Stimulated activated CD4-positive, alpha-beta T cell treated with anti-CD3 and anti-CD28 coated beads, TNF-alpha, amount 100 ng/mL, for 24 hours (primary cell): ENCODE results near the gene ADGRL1.
"Not testable (repeated sequence)": the region's sequence is repeated elsewhere in the genome, so short reads cannot be mapped to it uniquely, and the experiment has no call there.

ENCODE experiments used
- DNase-seq, 3 experiments: peaks; one replicate each; pipeline ENCODE4 v3.0.0-alpha.2; 2020; ENCODE audit warnings: low read depth in 3 of 3

The ADGRL1 gene

DNA sequence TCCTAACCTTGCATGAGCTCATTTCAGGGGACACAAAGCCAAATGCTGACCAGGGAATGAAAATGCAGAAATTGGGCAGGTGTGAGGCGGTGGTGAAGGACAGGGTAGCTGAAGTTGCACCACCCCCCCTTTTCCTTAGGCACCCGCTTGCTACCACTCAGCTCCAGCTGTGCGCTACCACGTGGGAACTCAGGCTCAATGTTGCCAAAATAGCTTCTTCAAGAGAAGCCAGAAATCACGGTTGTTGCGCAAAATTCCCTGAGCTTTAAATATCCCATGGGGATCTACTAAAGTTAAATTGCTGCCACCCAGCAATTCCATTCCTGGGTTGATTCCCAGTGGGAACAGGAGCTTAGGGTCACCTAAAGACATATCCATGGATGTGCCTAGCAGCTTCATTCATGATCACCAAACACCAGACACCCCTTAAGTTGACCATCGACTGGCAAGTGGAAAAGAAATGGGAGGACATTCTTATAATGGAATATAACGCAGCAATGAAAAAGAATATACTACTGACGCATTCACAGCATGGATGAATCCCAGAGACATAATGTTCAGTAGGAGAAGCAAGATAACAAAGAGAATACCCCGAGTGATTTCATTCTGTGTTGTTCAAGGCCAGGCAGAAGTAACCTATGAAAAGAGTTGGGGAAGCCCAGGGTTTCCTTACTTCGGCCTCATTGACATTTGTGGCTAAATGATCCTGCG, 12.8 kb upstream of the ADGRL1 start:
- DNase-seq, result no peak

DNA sequence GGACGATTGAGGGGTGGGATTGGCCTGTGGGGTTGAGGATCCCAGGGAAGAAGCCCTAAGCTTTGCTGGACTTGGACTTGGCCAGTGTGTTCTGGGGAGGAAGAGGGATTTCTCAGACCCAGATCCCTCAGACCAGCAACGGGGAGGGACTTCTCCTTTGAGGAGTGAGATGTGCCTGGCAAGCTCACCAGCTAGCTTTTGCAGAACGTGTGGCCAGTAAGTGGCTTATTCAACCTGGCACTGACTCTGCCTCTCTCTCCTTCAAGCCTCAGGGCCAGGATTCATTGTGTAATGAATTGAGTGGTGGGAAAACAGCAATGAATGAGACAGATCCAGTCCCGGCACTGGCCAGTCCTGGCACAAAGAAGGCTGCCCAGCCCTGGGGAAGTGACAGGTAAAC, 11.9 kb upstream of the ADGRL1 start:
- not testable (repeated sequence) for DNase-seq

DNA sequence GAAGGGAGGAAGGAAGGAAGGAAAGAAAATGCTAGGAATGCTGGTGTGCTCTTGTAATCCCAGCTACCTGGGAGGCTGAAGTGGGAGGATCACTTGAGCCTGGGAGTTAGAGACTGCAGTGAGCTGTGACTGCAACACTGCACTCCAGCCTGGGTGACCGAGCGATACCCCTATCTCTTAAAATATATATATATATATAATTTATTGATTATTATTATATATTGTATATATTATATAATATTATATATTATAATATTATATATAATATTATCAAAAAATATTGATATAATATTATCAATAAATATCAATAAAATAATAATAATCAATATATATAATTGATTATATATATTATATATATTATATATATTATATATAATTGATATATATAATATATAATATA, 8.6 kb upstream of the ADGRL1 start:
- no peak for DNase-seq

DNA sequence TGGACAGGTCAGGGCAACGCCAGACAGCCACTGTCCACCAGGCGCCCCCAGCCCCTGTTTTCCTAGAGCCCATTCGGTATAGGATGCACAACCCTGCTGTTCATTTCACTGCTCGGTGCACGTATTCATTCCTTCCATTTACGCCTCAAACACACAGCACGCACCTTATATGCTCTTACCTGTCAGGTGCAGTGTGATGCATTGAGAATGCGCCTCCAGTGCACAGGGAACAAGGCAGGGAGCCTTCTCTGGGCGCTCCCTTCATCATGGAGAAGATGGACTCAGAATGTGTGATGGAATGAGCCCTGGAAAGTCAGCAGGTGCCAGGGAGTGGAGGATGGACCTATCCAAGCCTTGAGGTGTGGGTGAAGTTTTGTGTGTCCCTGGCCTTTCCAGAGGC, 4.2 kb upstream of the ADGRL1 start:
- not testable (repeated sequence) for DNase-seq

DNA sequence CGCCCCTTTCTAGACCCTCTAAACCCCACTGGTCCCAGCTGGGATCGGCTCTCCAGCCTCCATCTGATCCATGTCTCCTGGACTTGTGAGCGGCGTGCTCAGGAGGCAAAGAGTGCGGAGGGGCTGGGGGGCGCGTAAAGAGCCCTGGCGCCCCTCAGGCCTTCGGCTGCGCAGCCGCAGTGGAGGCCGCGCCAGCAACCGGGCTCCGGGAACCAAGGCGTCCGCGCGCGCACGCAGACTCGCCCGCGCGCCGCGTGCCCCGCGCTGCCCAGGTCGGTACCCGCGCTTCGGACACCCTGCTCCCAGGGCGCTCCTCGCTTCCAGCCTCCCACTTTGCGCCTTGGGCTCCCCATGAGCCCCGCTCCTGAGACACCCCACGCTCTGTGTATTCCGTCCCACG, 3.4 kb upstream of the ADGRL1 start:
- not testable (repeated sequence) for DNase-seq

DNA sequence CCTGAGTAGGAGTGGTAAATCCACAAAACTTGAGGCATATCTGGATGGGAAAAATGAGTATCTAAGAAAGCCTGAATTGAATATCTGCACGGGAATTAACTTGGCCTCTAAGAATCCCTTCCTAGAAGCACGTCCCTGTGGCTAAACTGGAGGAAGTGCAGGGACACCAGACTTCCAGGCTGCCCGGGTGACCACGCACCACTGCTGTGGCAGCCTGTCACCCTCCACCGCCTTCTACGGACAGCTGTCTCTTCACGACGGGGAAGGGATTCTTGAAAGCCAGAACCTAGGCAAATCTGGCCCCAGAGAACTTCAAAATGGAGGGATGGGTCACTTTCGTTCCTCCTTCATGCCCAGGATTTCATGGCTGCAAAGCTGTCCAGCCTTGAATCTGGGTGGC, 2.5 kb upstream of the ADGRL1 start:
- DNase-seq, result not testable (repeated sequence)

DNA sequence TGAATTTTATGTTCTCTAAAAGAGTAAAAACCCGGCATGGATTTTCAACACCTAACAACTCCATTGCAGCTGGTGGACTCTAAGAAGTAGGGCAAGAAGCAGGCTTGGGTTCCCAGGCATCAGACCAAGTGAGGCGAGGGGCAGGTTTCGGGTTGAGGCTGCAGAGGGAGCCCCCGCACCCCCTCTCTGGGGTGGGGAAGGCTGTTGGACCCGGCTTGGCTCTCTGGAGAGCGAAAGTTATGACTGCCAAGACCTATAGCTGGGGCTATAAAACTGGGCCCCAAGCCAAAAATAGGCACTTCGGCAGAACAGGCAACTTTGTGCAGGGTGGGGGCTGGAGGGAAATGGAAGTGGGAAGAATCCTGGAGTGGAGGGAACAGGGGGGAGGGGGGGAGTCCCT, 1.8 kb upstream of the ADGRL1 start:
- DNase-seq, result not testable (repeated sequence)

DNA sequence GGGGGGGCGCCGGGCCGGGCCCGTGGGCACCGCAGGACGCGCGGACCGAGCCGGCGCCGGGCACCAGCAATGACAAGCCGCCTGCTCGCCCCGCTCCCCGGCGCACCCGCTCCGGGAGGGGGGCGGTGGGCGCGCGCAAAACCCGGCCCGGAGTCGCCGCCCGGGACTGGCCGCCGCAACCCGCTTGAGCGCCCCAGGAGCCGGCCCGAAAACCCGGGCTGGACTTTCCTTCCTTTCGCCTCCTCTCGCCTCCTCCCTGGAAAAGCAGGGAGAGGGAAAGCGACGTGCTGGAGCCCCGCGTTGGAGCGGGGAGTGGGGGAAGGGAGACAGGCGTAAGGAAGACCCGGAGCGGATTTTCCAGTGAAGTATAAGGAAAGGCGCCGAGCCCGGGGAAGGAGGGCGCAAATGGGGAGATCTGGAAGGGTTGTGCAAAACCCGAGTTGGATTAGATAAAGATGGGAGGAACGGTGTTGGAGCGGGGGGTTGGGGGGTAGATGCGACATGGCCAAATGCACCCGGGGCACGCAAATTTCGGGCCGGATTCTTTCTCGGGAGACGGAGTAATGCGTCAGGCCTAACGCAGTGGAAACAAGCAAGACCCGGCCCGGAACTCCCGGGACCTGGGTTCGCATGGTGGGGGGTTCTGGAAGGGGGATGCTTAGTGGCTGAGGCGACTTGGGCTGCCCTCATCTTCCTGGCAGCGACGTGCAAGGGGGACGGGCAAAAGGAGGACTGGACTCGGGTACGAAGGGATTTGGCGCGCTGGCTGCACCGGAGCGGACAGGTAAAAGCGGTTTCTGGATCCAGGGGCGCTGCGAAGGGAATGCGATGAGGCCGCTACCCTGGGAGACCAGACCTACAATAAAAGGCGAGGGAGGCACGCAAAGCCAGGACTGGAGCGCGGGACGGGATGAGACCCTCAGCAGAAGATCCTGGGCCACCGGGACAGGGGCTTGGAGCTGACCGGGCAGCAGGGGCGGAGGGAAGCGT, 1.1 kb upstream of the ADGRL1 start:
- DNase-seq, result peak; percentile 64 to 83 (median 65)

DNA sequence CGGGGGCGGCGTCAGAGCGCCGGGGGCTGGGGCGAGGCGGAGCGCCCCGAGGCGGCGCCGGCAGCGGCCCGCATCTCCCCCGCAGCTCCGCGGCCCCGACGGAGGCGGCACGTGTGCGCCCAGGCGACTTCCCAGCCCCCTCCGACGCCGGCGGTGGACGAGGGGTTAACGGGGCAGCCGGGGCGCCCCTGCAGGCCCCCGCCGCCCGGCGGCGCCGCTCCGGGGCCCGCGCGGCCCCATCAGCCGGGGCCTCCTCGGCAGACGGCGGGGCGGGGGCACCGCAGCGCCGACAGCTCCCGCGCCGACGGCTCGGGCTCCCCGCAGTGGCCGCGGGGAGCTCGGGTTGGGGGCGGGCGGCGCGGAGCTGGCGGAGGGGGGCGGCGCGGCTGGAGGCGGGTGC, 339 bp upstream of the ADGRL1 start:
- not testable (repeated sequence) for DNase-seq

DNA sequence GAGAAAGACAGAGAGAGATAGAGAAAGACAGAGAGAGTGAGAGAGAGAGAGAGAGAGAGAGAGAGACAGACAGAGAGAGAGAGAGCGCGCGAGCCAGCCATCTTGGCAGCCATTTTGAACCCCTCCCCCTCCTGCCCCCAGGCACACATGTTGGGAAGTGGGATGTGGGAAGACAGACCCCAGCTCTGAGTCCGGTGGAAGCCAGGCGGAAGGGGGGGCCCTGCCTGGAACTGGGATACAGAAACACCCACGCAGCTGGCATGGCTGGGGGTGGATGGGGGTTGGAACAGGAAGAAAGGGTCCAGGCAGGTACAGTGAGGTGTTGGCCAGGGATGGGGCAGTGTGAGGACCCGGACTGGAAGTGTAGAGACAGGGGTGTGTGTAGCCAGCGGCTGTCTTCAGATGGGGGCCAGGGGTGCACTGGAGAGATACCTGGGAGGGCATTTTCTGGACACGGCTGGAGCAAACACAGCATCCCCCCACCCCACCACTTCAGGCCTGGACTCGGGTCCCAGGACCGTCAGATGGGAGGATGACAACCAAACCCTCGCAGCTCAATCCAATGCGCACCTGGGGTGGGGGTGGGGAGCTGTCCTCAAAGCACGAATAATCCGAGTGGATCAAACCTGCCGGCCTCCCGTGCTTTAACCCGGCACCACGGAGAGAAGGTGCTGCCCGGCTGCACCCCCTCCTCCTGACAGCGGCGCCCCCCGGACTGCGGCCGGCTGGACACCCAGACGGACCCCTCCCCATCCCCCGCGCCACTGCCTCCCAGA, 1.1 kb downstream of the ADGRL1 start:
- DNase-seq, result not testable (repeated sequence)

DNA sequence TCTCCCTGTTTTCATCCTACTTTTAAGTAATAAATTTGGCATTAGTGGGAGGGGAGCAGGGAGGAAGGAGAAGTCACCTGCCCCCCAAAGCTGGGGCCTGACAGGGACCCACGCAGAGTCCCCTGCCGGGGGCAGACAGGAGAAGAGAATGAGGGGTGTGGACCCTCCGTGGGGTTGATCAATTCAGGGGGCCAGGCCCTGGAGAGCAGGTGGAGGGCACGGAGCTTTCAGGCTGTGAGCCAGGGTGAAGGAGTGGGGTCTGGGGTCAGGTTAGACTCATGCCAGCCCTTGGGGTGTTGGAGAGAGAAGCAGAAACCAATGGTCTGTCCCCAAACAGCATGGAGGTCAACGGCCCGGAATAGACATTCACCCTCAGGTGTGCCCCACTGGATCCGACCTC, 1.8 kb downstream of the ADGRL1 start:
- not testable (repeated sequence) for DNase-seq

DNA sequence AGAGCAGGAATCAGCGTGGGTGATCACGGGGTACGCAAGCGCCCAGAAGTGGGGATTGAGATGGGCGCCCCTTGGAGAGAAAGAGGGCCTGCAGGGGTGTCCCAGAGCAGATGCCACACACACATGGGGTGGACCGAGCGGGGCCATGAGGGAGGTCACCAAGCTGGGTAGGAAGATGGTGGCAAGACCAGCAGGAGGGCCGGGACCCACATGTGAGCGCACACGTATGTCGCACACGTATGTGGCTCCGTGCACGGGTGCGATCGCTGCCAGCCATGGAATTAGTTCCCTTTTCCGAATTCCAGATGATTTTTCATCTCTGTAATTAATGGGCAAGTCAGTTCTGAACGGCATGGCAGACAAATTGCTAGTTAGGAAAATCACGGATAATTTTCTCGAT, 2.2 kb downstream of the ADGRL1 start:
- not testable (repeated sequence) for DNase-seq

DNA sequence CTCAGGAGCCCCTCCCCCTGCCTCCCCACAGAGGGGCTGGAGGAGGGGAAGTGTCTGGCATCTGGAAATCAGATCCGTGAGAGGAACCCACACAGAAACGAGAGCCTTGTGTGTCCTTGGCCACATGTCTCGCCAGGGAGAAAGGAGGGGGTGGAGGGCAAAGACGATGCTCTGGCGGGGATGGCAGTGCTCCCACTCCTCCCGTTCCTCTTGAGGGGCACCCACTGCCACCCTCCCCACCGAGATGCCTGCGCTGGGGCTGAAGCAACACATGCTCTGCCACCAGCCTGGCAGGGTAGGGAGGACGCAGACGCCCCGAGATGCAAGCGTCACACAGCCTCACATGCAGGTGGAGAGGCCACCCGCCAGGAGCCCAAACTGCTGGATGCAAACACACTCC, 2.8 kb downstream of the ADGRL1 start:
- no peak for DNase-seq

DNA sequence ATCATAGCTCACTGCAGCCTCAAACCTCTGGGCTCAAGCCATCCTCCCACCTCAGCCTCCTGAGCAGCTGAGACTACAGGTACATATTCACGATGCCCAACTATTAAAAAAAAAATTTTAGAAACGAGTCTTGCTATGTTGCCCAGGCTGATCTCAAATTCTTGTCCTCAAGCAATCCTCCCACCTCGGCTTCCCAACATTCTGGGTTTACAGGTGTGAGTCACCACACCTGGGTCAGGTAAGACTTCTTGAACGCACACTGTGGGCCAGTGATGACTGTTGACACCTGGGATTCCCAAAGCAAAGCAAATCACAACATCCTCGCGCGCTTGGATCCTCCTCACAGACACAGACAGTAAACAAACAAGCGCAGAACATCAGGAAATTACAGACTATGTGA, 4.5 kb downstream of the ADGRL1 start:
- not testable (repeated sequence) for DNase-seq

DNA sequence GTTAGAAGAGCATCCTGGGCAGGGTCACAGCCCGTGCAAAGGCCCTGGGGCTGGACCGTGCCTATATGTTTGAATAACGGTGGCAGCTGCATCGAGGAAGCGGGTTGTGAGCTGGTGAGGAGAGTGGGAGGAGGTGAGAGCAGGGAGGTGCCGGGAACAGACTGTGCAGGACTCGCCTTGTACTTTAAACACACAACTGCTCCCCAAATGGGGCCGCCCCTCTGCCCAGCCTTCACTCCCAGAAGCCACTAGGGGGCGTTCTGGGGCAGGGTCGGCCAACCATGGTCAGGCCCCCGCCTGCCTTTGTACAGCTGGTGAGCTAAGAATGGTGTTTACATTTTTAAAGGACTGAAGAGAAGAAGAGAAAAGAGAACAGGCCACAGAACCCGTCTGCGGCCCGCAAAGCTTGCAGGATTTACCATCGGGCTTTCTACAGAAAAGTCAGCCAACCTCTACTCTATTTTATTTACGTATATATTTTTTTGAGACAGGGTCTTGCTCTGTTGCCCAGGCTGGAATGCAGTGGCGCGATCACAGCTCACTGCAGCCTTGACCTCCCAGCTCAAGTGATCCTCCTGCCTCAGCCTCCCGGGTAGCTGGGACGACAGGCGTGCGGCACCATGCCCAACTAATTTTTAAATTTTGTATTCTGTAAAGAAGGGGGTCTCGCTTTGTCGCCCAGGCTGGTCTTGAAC, 5.7 kb downstream of the ADGRL1 start:
- peak in 2 of 3 experiments; percentile 19 to 47 for DNase-seq

DNA sequence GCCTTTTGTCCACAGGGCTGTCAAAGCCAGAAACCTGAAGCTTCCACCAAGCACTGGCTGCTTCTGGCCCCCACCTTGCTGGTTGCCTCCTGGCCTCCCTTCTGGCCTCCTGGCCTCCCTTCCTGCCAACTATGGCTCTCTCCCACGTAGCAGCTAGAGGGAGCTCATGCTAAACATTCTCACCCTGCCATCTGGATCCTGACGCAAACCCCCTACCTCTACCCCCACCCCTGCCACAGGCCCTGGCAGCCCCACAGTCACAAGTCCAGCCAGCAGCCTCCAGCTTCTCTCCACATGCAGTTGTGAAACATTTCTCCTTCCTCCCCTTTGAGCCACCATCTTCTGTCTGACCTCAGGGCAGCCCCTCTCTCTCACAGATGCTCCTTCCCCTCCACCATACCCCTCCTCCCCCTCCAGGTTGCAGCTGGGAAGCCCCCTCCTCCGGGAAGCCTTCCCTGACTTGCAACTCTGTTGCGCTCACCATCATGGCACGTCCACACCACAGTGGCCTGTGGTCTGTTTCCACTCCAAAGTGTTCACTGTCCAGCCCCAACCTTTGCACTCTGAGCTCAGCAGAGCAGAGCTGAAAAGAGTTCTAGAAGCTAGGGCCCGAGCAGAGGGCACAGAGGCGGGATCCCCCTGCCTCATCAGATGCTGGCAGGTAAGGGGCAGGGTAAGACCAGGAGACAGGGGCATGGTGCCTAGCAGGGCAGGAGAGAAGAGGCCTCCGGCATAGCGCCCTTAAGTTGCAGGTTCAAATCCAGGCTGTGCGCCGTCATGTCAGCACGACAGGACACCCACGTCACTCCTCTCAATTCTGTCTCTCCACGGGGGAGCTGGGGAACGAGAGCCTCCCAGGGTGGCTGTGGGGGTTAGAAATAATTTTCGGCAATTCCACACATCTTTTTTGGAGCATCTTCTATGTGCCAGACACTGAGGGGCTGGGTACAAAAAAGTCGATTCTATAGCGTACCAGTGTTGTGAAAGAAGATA, 7.3 kb downstream of the ADGRL1 start:
- DNase-seq, result no peak

DNA sequence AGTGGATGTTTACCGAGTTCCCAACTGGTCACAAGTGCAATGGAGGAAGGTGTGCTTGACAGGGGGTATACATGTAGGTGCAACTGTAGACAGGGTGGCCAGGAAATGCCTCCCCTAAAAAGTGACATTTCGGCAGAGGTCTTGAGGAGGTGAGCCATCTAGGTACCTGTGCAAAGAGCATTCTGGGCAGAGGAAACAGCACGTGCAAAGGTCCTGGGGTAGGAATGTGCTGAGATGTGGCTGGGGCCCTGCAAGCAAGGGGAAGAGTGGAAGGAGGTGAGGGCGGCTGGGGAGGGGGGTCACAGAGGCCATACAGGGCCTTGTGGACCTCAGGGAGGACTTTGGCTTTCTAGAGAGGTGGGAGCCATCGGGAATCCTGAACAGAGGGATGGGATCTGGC, 8.1 kb downstream of the ADGRL1 start:
- no peak for DNase-seq

DNA sequence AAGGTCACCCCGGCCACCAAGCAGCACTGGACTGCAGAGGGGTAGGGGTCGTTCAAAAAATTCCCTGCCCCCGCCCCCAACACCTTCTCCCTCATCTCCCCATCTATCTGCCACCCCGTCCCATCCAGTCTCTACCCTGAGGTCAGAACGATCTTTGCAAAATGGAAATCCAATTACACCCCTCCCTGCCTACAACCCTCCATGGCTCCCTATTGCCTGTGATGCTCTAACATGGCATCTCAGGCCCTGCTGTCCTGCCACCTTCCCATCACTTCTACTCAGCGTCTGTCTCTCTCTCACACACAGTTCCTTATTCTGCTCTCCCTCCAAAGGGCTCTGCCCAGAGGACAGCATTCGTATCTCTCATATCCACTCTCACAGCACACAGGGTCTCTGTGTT, 8.7 kb downstream of the ADGRL1 start:
- DNase-seq, result not testable (repeated sequence)

DNA sequence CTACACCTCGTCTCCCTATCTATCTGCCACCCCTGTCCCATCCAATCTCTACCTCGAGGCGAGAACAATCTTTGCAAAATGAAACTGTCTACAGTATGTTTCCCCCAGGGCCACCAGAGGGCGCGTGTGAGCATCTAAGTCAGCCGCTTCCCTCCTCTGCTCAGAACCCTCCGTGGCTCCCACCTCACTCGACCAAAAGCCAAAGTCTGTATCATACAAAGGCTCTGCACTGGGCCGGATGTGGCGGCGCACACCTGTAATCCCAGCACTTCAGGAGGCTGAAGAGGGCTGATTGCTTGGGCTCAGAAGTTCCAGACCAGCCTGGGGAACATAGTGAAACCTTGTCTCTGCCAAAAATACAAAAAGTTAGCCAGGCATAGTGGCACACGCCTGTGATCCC, 9.9 kb downstream of the ADGRL1 start:
- peak; percentile 59 to 75 (median 68) for DNase-seq

DNA sequence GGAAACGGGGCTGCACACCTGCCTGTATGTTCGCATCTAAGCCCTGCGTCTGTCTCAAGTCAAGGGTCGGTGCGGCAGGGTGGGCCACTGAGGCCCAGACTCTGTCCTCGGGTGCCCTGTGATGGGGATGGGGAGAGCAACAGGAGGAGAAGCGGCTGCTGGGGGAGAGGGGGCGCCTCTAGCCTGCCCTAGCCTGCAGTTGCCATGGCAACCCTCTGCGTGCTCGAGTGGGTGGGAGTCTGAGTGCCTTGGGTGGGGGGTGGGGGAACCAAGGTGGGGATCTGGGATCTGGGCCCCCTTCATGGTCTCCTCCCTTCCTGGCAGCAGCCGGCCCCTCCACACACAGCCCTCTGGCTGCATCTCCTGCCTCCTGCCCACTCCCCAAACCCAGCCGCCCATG, 10.8 kb downstream of the ADGRL1 start:
- not testable (repeated sequence) for DNase-seq
